ENCODE results near the gene HTD2. TPM values are rescaled to one million over a fixed set of nuclear protein-coding genes. Genes with fewer than 3 reads are reported as not detected.

The HTD2 gene
- polyA plus RNA-seq, 3 donors from 2014 or later, result 12.1 to 27.0 (median 15.0) TPM

- Mint-ChIP-seq H3K36me3 (peaks cover 0 to 8% (median 3%) of the 10 kb centered on the region in 3 donors), H3K4me3 (no peak overlapping the region), H3K27ac (peak overlapping the region in 2 of 6 donors; percentile 2 to 14), H3K9me3 (no peaks in the 10 kb centered on the region), H3K27me3 (ENCODE audit: low read depth in 3 of 3) (no peaks in the 10 kb centered on the region), H3K4me1 (peaks cover 47 to 57% of the 10 kb centered on the region in 2 donors)
- no peak for DNase-seq
Measured at GRCh38 chr3:58346368-58346767, 40.0 kb downstream of the HTD2 start.

GRCh38 chr3:58347984-58348383, 41.7 kb downstream of the HTD2 start:
- no peak for DNase-seq
- no peaks in the 10 kb centered on the region for H3K9me3 Mint-ChIP-seq
- H3K27ac Mint-ChIP-seq, result peak overlapping the region in 3 of 6 donors; percentile 19 to 55 (median 48)
- peaks cover 61 to 67% of the 10 kb centered on the region in 2 donors for H3K4me1 Mint-ChIP-seq
- H3K27me3 Mint-ChIP-seq (ENCODE audit: low read depth in 3 of 3), result no peaks in the 10 kb centered on the region
- H3K36me3 Mint-ChIP-seq, result peaks cover 0 to 5% (median 3%) of the 10 kb centered on the region in 3 donors
- H3K4me3 Mint-ChIP-seq, result no peak overlapping the region

- Mint-ChIP-seq H3K27ac (peak overlapping the region; percentile 74 to 92 (median 85)), H3K4me3 (peak overlapping the region; percentile 57 to 73 (median 69)), H3K36me3 (no peaks in the 10 kb centered on the region), H3K4me1 (peaks cover 79 to 81% of the 10 kb centered on the region in 2 donors), H3K27me3 (ENCODE audit: low read depth in 3 of 3) (peaks cover 0 to 4% (median 3%) of the 10 kb centered on the region in 3 donors), H3K9me3 (no peaks in the 10 kb centered on the region)
- peak; percentile 25 to 35 (median 33) for DNase-seq
Measured at GRCh38 chr3:58349792-58350626, 43.7 kb downstream of the HTD2 start.

- H3K27ac Mint-ChIP-seq, result peak overlapping the region; percentile 74 to 92 (median 85)
Measured at GRCh38 chr3:58350627-58351013, 44.3 kb downstream of the HTD2 start.

GRCh38 chr3:58351920-58352319, 45.6 kb downstream of the HTD2 start:
- Mint-ChIP-seq H3K27ac (peak overlapping the region; percentile 64 to 92 (median 85)), H3K4me1 (peaks cover 87 to 89% of the 10 kb centered on the region in 2 donors), H3K36me3 (no peaks in the 10 kb centered on the region), H3K27me3 (ENCODE audit: low read depth in 3 of 3) (peaks cover 0 to 4% (median 3%) of the 10 kb centered on the region in 3 donors), H3K9me3 (no peaks in the 10 kb centered on the region), H3K4me3 (peak overlapping the region in 4 of 5 donors; percentile 18 to 72 (median 36))
- DNase-seq, result no peak

More at GRCh38 chr3:58350627-58351013, 44.3 kb downstream of the HTD2 start:
- no peak for DNase-seq
- Mint-ChIP-seq H3K27me3 (ENCODE audit: low read depth in 3 of 3) (peaks cover 0 to 4% (median 3%) of the 10 kb centered on the region in 3 donors), H3K4me3 (peak overlapping the region in 4 of 5 donors; percentile 66 to 73 (median 70)), H3K4me1 (peaks cover 85 to 87% of the 10 kb centered on the region in 2 donors), H3K9me3 (no peaks in the 10 kb centered on the region), H3K36me3 (no peaks in the 10 kb centered on the region)

- Mint-ChIP-seq H3K4me3 (peak overlapping the region in 1 of 5 donors; percentile 51), H3K27me3 (ENCODE audit: low read depth in 3 of 3) (peaks cover 0 to 6% (median 3%) of the 10 kb centered on the region in 3 donors), H3K9me3 (no peaks in the 10 kb centered on the region), H3K27ac (peak overlapping the region in 5 of 6 donors; percentile 36 to 92 (median 84)), H3K36me3 (no peaks in the 10 kb centered on the region), H3K4me1 (peaks cover 87 to 89% of the 10 kb centered on the region in 2 donors)
- DNase-seq, result no peak
Measured at GRCh38 chr3:58352626-58353025, 46.3 kb downstream of the HTD2 start.

GRCh38 chr3:58353722-58354553, 47.6 kb downstream of the HTD2 start:
- Mint-ChIP-seq H3K9me3 (no peaks in the 10 kb centered on the region), H3K27ac (peak overlapping the region; percentile 68 to 92 (median 84)), H3K36me3 (no peaks in the 10 kb centered on the region), H3K27me3 (ENCODE audit: low read depth in 3 of 3) (peaks cover 0 to 6% (median 4%) of the 10 kb centered on the region in 3 donors), H3K4me3 (peak overlapping the region; percentile 75 to 89 (median 83)), H3K4me1 (peaks cover 89 to 94% of the 10 kb centered on the region in 2 donors)
- peak; percentile 56 to 65 (median 62) for DNase-seq

- Mint-ChIP-seq H3K27me3 (ENCODE audit: low read depth in 3 of 3) (peaks cover 0 to 6% (median 4%) of the 10 kb centered on the region in 3 donors), H3K27ac (peak overlapping the region in 3 of 6 donors; percentile 28 to 74 (median 45)), H3K9me3 (no peaks in the 10 kb centered on the region), H3K36me3 (no peaks in the 10 kb centered on the region), H3K4me3 (peak overlapping the region in 1 of 5 donors; percentile 18), H3K4me1 (peaks cover 76 to 81% of the 10 kb centered on the region in 2 donors)
- no peak for DNase-seq
Measured at GRCh38 chr3:58355179-58355578, 48.9 kb downstream of the HTD2 start.

GRCh38 chr3:58356054-58356453, 49.7 kb downstream of the HTD2 start:
- Mint-ChIP-seq H3K4me1 (peaks cover 68 to 73% of the 10 kb centered on the region in 2 donors), H3K27ac (peak overlapping the region in 4 of 6 donors; percentile 31 to 86 (median 54)), H3K27me3 (ENCODE audit: low read depth in 3 of 3) (peaks cover 0 to 6% (median 4%) of the 10 kb centered on the region in 3 donors), H3K36me3 (no peaks in the 10 kb centered on the region), H3K4me3 (peak overlapping the region in 3 of 5 donors; percentile 33 to 65 (median 61)), H3K9me3 (no peaks in the 10 kb centered on the region)
- DNase-seq, result no peak

- Mint-ChIP-seq H3K36me3 (no peaks in the 10 kb centered on the region), H3K4me1 (peaks cover 56 to 71% of the 10 kb centered on the region in 2 donors), H3K27me3 (ENCODE audit: low read depth in 3 of 3) (peaks cover 0 to 6% (median 4%) of the 10 kb centered on the region in 3 donors), H3K27ac (peak overlapping the region in 5 of 6 donors; percentile 50 to 87 (median 81)), H3K9me3 (no peaks in the 10 kb centered on the region), H3K4me3 (peak overlapping the region in 4 of 5 donors; percentile 28 to 69 (median 55))
- no peak for DNase-seq
Measured at GRCh38 chr3:58357402-58357801, 51.1 kb downstream of the HTD2 start.

- Mint-ChIP-seq H3K4me1 (peaks cover 51 to 66% of the 10 kb centered on the region in 2 donors), H3K4me3 (no peak overlapping the region), H3K27ac (peak overlapping the region in 3 of 6 donors; percentile 49 to 69 (median 50)), H3K9me3 (no peaks in the 10 kb centered on the region), H3K27me3 (ENCODE audit: low read depth in 3 of 3) (peaks cover 0 to 6% (median 4%) of the 10 kb centered on the region in 3 donors), H3K36me3 (no peaks in the 10 kb centered on the region)
- no peak for DNase-seq
Measured at GRCh38 chr3:58358092-58358491, 51.8 kb downstream of the HTD2 start.

GRCh38 chr3:58358808-58359207, 52.5 kb downstream of the HTD2 start:
- no peak overlapping the region for H3K27ac Mint-ChIP-seq
- no peak overlapping the region for H3K4me3 Mint-ChIP-seq

GRCh38 chr3:58359621-58360020, 53.3 kb downstream of the HTD2 start:
- Mint-ChIP-seq H3K36me3 (no peaks in the 10 kb centered on the region), H3K4me3 (no peak overlapping the region), H3K27me3 (ENCODE audit: low read depth in 3 of 3) (peaks cover 0 to 2% (median 1%) of the 10 kb centered on the region in 3 donors), H3K4me1 (peaks cover 40 to 62% of the 10 kb centered on the region in 2 donors), H3K27ac (peak overlapping the region in 1 of 6 donors; percentile 3), H3K9me3 (no peaks in the 10 kb centered on the region)
- DNase-seq, result no peak

More at GRCh38 chr3:58358808-58359207, 52.5 kb downstream of the HTD2 start:
- no peak for DNase-seq
- no peaks in the 10 kb centered on the region for H3K36me3 Mint-ChIP-seq
- peaks cover 45 to 64% of the 10 kb centered on the region in 2 donors for H3K4me1 Mint-ChIP-seq
- peaks cover 0 to 6% (median 4%) of the 10 kb centered on the region in 3 donors for H3K27me3 Mint-ChIP-seq (ENCODE audit: low read depth in 3 of 3)
- H3K9me3 Mint-ChIP-seq, result no peaks in the 10 kb centered on the region
